OCI-LY7 (cell line): ENCODE results near the gene PARD3B. TPM values are rescaled to one million over a fixed set of nuclear protein-coding genes. Genes with fewer than 3 reads are reported as not detected.

ENCODE experiments used
- BruUV-seq: library from RNA; stranded (reverse); fragments of 400-500 nt; replicated peaks from 2 replicates; lab custom pipeline; 2021; lab: Mats Ljungman, UMichigan
- CTCF ChIA-PET: fragments of 300-600 bp; sonication (Branson Sonifier 250); formaldehyde crosslinking; loops from one replicate; lab custom pipeline; 2022; ENCODE audit warnings: antibody characterized with exemption; ENCODE audit not compliant: unreplicated experiment; lab: Charles Lee
- POLR2A ChIA-PET: fragments of 300-600 bp; sonication (Branson Sonifier 250); formaldehyde crosslinking; loops from one replicate; lab custom pipeline; 2022; ENCODE audit warnings: antibody characterized with exemption; lab: Charles Lee
- DNase-seq: peaks from one replicate; pipeline ENCODE4 v3.0.0-alpha.2; 2015; ENCODE audit warnings: low spot score
- H2AFZ ChIP-seq: fragments of 200-600 bp; sonication (generic), shearing (Covaris generic); 2 replicates; pipeline ENCODE4 v1.6.1; 2014; ENCODE audit warnings: mild to moderate bottlenecking, antibody characterized with exemption, low read length, moderate library complexity
- H3K27ac ChIP-seq: fragments of 200-600 bp; sonication (generic); 2 replicates; pipeline ENCODE4 v1.5.1; 2014; ENCODE audit warnings: mixed run types, low read depth, mild to moderate bottlenecking, moderate library complexity, low read length, inconsistent platforms; ENCODE audit not compliant: poor library complexity, severe bottlenecking
- H3K36me3 ChIP-seq: fragments of 200-600 bp; sonication (generic); 2 replicates; pipeline ENCODE4 v1.6.1; 2014; ENCODE audit warnings: mild to moderate bottlenecking, antibody characterized with exemption, low read length, moderate library complexity, mixed read lengths; ENCODE audit not compliant: insufficient read depth
- H3K4me1 ChIP-seq: fragments of 200-600 bp; sonication (generic); 2 replicates; pipeline ENCODE4 v1.5.1; 2014; ENCODE audit warnings: mild to moderate bottlenecking, low read length; ENCODE audit not compliant: insufficient read depth, poor library complexity, severe bottlenecking
- H3K4me2 ChIP-seq: fragments of 200-600 bp; sonication (generic); 2 replicates; pipeline ENCODE4 v1.6.1; 2014; ENCODE audit warnings: mild to moderate bottlenecking, low read length
- H3K4me3 ChIP-seq: fragments of 200-600 bp; sonication (generic); 2 replicates; pipeline ENCODE4 v1.5.1; 2014; ENCODE audit warnings: mild to moderate bottlenecking, low read depth, low read length; ENCODE audit not compliant: poor library complexity, severe bottlenecking
- H3K79me2 ChIP-seq: fragments of 200-600 bp; sonication (generic); 2 replicates; pipeline ENCODE4 v1.6.1; 2016; ENCODE audit warnings: low read depth, mild to moderate bottlenecking, low read length, moderate library complexity, mixed read lengths; ENCODE audit not compliant: insufficient read depth
- H3K9me2 ChIP-seq: fragments of 200-600 bp; sonication (generic); 2 replicates; pipeline ENCODE4 v1.6.1; 2016; ENCODE audit warnings: mild to moderate bottlenecking, low read length, mixed read lengths; ENCODE audit not compliant: insufficient read depth
- H3K9me3 ChIP-seq: fragments of 200-600 bp; sonication (generic); 2 replicates; pipeline ENCODE4 v1.6.1; 2014; ENCODE audit warnings: mild to moderate bottlenecking, mixed run types, low read length, mixed read lengths
- H4K20me1 ChIP-seq: fragments of 200-600 bp; sonication (generic); 2 replicates; pipeline ENCODE4 v1.6.1; 2014; ENCODE audit warnings: mild to moderate bottlenecking, antibody characterized with exemption, low read length, moderate library complexity, mixed read lengths; ENCODE audit not compliant: insufficient read depth
- EZH2phosphoT487 ChIP-seq: fragments of 200-600 bp; sonication (generic); IDR thresholded peaks from 2 replicates; pipeline ENCODE4 v1.6.1; 2018; ENCODE audit warnings: low read depth, borderline replicate concordance, mild to moderate bottlenecking, mixed run types, antibody characterized with exemption, low read length, moderate library complexity, mixed read lengths
- intact Hi-C: fragments of 100-400 bp; cut with micrococcal nuclease; formaldehyde crosslinking; loops from one replicate; pipeline ENCODE4 v1.10.0; 2022; ENCODE audit not compliant: unreplicated experiment
- total RNA-seq, 2 experiments: library from RNA; depleted of rRNA in 1 of 2; stranded (reverse); fragments of >200 nt in 1 of 2; shearing (Covaris generic) in 1 of 2; gene quantifications; 2 replicates each; pipeline ENCODE4 v1.2.3, GENCODE V29; 2014 to 2022
- TF ChIP-seq, protein P1 (sequence below): fragments of 200-600 bp; sonication (generic); conservative IDR thresholded peaks from 2 replicates; pipeline ENCODE4 v1.5.1; 2014; ENCODE audit warnings: mild to moderate bottlenecking, antibody characterized with exemption, low read length, moderate library complexity, mixed read lengths

The PARD3B gene
- total RNA-seq, 2 experiments from 2014 or later, result not detected

DNA sequence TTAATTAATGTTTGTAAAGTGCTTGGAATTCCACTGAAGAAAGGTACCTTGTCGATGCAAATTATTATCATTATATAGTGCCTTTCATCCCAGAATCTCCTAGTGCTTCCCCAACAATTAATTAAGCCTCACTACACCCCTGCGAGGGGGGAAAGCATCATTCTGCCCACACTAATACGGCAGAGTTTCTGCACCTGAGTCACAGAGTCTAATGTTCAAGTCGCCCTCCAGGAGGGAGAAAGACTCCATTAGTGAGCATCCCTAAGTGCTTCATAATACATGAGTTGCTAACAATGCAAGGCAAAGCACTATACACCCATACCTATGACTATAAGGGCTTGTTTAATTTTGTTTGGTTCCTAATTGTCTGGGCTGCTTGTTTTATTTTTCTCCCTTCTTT, 1111.7 kb downstream of the PARD3B start:
- H3K4me2 ChIP-seq, result no peak overlapping the region
- intact Hi-C loops, result no loop called here
- H3K4me1 ChIP-seq, result no peaks in the 10 kb centered on the region
- H3K36me3 ChIP-seq, result no peaks in the 10 kb centered on the region
- CTCF ChIA-PET, result no interaction called here
- POLR2A ChIA-PET, result no interaction called here
- H3K9me2 ChIP-seq, result no peaks in the 10 kb centered on the region
- H4K20me1 ChIP-seq, result no peaks in the 10 kb centered on the region
- no peak for TF ChIP-seq EZH2phosphoT487
- TF ChIP-seq, protein P1, sequence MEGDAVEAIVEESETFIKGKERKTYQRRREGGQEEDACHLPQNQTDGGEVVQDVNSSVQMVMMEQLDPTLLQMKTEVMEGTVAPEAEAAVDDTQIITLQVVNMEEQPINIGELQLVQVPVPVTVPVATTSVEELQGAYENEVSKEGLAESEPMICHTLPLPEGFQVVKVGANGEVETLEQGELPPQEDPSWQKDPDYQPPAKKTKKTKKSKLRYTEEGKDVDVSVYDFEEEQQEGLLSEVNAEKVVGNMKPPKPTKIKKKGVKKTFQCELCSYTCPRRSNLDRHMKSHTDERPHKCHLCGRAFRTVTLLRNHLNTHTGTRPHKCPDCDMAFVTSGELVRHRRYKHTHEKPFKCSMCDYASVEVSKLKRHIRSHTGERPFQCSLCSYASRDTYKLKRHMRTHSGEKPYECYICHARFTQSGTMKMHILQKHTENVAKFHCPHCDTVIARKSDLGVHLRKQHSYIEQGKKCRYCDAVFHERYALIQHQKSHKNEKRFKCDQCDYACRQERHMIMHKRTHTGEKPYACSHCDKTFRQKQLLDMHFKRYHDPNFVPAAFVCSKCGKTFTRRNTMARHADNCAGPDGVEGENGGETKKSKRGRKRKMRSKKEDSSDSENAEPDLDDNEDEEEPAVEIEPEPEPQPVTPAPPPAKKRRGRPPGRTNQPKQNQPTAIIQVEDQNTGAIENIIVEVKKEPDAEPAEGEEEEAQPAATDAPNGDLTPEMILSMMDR, result no peak
- no peak for DNase-seq
- H2AFZ ChIP-seq, result no peak overlapping the region
- no peaks in the 10 kb centered on the region for H3K79me2 ChIP-seq
- no TSS peak for BruUV-seq
- H3K9me3 ChIP-seq, result no peaks in the 10 kb centered on the region
- no peak overlapping the region for H3K27ac ChIP-seq
- no peak overlapping the region for H3K4me3 ChIP-seq

DNA sequence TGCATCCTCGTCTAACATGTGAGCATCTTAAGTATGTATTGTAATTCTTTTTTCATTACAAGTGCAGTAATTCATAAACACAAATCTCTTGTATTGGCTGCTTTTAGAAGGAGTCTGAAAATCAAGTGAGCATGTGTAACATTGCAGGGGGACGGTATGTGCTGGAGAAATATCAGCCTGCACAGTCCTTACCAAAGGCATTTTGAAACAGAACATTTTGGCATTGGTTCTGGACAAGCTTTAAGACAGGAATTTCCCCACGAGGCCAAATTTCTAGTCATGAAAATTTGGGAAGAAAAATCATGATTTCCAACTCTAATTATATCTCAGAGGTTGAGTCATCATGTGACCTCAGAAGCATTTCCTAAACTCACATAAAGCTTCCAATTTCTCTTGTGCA, 1112.3 kb downstream of the PARD3B start:
- H3K27ac ChIP-seq, result no peak overlapping the region
- no peaks in the 10 kb centered on the region for H3K9me2 ChIP-seq
- H4K20me1 ChIP-seq, result no peaks in the 10 kb centered on the region
- no peaks in the 10 kb centered on the region for H3K9me3 ChIP-seq
- intact Hi-C loops, result no loop called here
- no peak overlapping the region for H3K4me2 ChIP-seq
- no TSS peak for BruUV-seq
- no peak overlapping the region for H3K4me3 ChIP-seq
- POLR2A ChIA-PET, result no interaction called here
- TF ChIP-seq EZH2phosphoT487, result no peak
- TF ChIP-seq, protein P1, result no peak
- no peaks in the 10 kb centered on the region for H3K79me2 ChIP-seq
- H3K4me1 ChIP-seq, result no peaks in the 10 kb centered on the region
- no peaks in the 10 kb centered on the region for H3K36me3 ChIP-seq
- CTCF ChIA-PET, result no interaction called here
- no peak for DNase-seq
- no peak overlapping the region for H2AFZ ChIP-seq

DNA sequence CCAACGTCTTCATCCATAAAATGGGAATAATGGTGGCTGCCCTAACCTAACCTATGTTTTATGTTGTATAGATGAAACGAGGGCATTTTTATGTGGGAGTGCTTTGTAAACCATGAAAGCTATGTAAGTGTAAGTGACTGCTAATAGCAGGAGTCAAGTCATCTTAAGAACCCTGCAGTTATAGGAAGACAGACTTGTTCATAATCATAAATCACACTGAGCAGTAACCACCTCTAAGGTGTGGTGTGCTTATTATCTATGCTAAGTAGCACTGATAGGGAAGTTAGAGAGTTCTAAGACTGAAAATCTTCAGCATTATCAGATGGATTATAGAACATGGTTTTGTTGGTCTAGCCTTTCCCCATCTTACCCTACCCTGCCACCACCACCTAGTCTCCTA, 1112.8 kb downstream of the PARD3B start:
- no peaks in the 10 kb centered on the region for H3K4me1 ChIP-seq
- no peak overlapping the region for H3K4me2 ChIP-seq
- DNase-seq, result no peak
- H2AFZ ChIP-seq, result no peak overlapping the region
- no peaks in the 10 kb centered on the region for H3K9me3 ChIP-seq
- H3K9me2 ChIP-seq, result no peaks in the 10 kb centered on the region
- H3K36me3 ChIP-seq, result no peaks in the 10 kb centered on the region
- POLR2A ChIA-PET, result no interaction called here
- TF ChIP-seq EZH2phosphoT487, result no peak
- TF ChIP-seq, protein P1, result no peak
- no peak overlapping the region for H3K4me3 ChIP-seq
- H3K27ac ChIP-seq, result no peak overlapping the region
- no peaks in the 10 kb centered on the region for H4K20me1 ChIP-seq
- no peaks in the 10 kb centered on the region for H3K79me2 ChIP-seq
- intact Hi-C loops, result no loop called here
- CTCF ChIA-PET, result no interaction called here
- no TSS peak for BruUV-seq
